Activated gamma-delta T cell treated with Interleukin-2 at 50 U/mL for 16 hours (primary cell): ENCODE measurements around the gene PMP22.
"Not testable (repeated sequence)": the region's sequence is repeated elsewhere in the genome, so short reads cannot be mapped to it uniquely, and the experiment has no call there.

Experiments used
- DNase-seq: peaks from one replicate; pipeline ENCODE4 v3.0.0-alpha.2; 2020

PMP22 gene

DNA sequence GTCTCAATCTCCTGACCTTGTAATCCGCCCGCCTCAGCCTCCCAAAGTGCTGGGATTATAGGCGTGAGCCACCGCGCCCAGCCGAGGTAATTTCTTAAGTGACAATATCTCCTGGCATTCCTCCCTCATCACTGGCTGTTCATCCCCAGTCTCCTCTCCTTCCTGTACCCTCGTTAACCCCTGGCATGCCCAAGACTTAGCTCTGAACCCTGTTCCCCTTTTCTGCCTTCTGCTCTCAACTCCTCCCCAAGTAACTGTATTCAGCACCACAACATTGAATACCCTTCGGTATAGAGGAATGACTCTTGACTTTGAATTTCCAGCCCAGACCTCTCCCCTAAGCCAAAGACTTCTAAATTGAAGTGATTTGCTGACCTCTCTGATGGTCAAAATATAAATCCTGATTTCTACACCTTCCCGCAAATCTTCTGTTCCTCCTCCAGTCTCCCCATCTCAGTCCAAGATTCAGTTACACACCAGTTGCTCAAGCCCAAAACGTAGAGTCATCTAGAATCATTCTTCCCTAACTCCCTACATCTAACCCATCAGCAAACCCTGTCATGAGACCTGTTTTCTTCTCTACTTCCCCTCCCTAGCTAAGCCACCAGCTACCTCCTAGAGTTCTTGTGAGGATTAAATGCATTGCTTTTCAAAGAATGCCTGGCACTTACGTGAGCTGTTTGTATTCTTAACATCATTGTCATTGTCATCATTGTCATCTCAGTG is 14.8 kb downstream of the PMP22 start:
- DNase-seq = no peak

DNA sequence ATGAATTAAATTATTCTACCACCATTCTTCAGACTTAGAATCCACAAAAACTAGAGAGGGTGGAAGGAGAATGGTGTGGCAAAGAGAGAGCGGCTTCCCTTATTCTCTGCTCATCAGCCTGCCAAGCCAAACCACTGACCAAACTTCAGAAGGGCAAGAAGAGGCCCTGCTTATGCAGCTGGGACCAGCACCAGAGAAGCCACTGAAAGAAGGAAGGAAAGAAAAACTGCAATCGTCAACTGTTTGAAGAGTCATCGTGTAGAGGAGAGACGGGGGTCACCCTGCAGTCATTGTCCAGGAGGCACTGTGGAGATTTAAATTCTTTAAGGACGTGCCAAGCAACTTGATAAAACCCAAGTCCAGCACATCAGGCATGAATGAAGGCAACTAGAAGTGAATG is 15.6 kb downstream of the PMP22 start:
- DNase-seq = no peak

- no peak for DNase-seq
Observed at GRCh38 chr17:15247891-15248529, 17.1 kb downstream of the PMP22 start.

DNA sequence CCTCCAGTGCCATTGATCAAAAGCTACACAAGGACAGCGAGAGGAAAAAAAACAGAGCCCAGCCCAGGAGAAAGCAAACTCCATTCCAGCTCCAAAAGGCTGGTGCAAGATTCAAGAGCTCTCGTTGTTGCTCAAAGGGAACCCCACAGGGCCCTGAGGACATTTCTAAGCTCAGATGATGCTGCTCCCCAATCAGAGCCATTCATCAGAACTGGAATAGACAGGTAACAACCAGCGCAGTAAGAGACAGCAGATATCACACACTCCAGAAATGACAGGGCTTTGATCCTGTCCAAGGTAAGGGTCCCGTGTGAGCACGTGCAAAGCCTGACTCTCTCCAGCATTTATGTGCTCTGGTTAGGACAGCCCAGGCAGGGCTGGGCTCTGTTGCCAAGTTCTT is 20.1 kb downstream of the PMP22 start:
- DNase-seq = no peak

DNA sequence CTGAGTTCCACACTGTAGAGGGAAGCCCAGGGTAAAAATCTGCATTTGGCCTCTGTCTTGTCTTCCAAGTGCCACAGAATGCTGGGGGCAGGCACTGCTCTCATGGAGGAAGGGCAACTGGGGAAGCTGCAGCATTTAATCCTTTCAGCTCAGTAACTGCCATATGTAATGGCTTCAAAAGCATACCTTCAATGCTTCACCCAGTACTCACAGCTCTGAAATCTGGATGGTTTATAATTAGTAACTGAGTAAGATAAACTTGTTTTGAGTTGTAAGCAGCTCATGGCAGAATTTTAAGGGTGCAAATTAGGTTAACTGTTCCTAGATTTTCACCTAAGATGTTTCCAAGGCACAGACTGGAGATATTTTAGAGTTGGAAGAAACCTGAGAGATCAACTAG is 24.5 kb downstream of the PMP22 start:
- DNase-seq = no peak

GRCh38 chr17:15239491-15239890 is 25.6 kb downstream of the PMP22 start:
- DNase-seq = no peak

DNA sequence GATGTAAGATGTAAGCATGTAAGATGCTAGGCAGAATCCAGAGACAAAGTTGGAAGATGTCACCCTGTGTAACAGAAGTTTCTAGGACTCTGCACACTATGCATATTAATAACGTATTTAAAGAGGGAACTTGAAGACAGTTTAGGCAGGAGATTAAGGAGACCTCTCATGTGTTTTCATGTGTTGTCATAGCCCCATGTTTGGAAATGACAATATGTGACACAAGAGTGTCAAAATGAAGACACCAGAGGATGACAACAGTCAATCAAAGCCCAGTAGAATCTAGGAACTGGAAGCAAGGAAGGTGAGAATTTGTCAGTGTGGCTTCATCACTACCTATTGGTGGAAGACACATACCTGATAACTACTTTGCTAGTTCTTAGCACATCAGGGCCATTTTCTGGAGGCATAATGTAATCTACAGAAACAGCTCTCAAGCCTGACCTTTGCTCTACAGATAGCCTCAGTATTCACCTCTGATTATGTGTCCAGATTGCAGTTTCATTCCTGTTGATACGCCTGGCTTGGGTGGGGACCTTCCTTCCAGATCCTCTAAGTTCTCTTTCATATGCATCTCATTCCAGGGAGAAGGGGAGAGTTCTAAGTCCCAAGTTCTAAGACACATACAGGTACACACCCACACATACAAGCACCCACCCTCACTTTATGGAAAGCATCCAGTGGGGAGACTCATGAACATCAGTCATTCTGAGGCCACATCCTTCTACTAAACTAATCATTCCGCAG is 26.3 kb downstream of the PMP22 start:
- no peak for DNase-seq

- DNase-seq = no peak
Observed at GRCh38 chr17:15238057-15238456, 27.1 kb downstream of the PMP22 start.

- DNase-seq = no peak
Observed at GRCh38 chr17:15237106-15237425, 28.1 kb downstream of the PMP22 start.

GRCh38 chr17:15236281-15237105 is 28.6 kb downstream of the PMP22 start:
- DNase-seq = no peak

- no peak for DNase-seq
Observed at GRCh38 chr17:15233971-15234370, 31.2 kb downstream of the PMP22 start.

GRCh38 chr17:15233022-15233805 is 31.9 kb downstream of the PMP22 start:
- no peak for DNase-seq

DNA sequence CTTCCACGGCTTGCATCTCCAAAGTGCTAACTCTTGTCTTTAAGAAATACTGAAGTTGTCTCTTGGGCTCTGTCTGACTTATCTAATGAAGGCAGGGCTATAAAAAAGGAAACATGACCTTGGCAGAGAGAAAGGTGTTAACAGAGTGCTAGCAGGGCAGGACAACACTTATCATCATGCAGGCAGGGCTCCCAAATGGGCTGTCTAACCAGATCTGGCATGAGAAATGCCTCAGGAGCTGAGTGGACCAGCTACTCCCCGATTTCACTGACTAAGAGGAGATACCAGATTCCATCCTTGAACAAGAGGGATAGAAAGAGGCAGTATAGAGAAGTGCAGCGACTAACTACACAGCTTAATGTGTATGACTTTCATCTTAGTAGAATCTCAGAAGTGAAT is 32.6 kb downstream of the PMP22 start:
- DNase-seq = no peak

DNA sequence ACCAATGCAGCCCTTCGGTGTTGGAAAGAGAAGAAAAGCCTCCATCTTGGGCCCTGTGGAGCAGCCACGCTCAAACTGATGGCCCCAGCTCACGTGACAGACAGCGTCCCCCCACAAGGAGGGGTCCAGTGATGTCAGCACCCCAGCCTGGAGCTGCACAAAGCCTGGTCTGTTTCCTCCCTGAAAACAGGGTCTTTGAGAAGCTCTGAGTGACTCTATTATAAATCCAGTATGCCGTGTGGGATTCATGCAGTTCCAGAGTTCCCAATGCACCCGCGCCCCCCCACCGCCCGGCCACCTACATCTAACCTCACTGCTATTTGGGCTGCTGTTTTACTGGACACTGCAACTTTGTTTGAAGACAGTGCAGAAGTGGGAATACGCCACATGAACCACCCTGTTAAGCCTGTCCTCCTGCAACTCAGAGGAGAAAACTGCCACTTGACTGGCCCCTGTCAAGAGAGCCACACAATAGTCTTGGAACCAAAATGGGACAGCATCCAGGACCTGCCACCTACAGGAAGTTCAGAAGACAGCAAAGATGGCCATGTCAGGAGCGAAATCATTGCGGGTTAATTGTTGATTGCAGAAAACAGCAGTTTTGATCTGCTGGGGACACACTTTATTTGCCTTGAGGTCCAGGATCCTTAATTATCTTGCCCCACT is 33.1 kb downstream of the PMP22 start:
- DNase-seq = no peak

DNA sequence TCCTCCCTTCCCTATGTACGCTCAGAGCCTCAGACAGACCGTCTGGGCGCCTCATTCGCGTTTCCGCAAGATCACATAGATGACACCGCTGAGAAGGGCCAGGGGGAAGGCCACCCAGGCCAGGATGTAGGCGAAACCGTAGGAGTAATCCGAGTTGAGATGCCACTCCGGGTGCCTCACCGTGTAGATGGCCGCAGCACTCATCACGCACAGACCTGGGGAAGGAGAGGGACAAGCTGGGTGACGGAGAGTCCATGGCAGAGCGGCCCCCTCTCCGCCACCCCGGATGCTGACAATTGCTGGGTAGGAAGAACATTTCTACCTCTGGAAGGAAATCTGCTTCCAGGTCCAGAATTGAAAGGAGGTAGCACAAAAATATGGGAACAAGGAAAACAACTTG is 34.3 kb downstream of the PMP22 start:
- DNase-seq = no peak

- not testable (repeated sequence) for DNase-seq
Observed at GRCh38 chr17:15221827-15222226, 43.3 kb downstream of the PMP22 start.

DNA sequence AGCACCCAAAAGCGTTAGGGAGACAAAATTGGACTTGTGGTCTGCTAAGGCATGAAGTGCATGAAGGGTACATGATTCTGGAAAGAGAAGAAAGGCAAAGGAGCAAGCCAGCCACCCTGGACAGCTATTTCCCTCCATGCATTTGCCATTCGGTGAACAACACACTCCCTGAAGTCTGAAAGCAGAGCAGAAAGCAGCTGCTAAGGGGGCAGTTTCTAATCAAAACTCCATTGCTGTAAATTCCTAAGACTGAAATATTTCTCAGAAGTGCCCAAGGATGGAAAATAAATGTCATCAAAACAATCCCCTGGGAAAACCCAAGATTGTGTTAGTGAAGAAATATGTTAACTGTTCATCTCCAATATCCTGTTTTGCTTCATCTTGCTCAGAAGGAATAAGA is 44.3 kb downstream of the PMP22 start:
- DNase-seq = no peak

GRCh38 chr17:15216481-15216880 is 48.6 kb downstream of the PMP22 start:
- DNase-seq = no peak

GRCh38 chr17:15213381-15214087 is 51.6 kb downstream of the PMP22 start:
- DNase-seq = no peak

GRCh38 chr17:15210247-15210646 is 54.9 kb downstream of the PMP22 start:
- no peak for DNase-seq

GRCh38 chr17:15203062-15203461 is 62.1 kb downstream of the PMP22 start:
- not testable (repeated sequence) for DNase-seq
